Stimulated activated CD8-positive, alpha-beta memory T cell treated with anti-CD3 and anti-CD28 coated beads, Interleukin-4, amount 100 ng/mL, for 24 hours (primary cell): Measurements from ENCODE around the gene KRTCAP2.
"Not testable (repeated sequence)": the region's sequence is repeated elsewhere in the genome, so short reads cannot be mapped to it uniquely, and the experiment has no call there.

Experiments used
- DNase-seq: peaks from one replicate; pipeline ENCODE4 v3.0.0-alpha.2; 2020; ENCODE audit warnings: low read depth

The KRTCAP2 gene

GRCh38 chr1:155199792-155200191 lies 26.7 kb upstream of the KRTCAP2 start:
- DNase-seq: no peak

GRCh38 chr1:155198547-155198906 lies 25.4 kb upstream of the KRTCAP2 start:
- no peak for DNase-seq

DNA sequence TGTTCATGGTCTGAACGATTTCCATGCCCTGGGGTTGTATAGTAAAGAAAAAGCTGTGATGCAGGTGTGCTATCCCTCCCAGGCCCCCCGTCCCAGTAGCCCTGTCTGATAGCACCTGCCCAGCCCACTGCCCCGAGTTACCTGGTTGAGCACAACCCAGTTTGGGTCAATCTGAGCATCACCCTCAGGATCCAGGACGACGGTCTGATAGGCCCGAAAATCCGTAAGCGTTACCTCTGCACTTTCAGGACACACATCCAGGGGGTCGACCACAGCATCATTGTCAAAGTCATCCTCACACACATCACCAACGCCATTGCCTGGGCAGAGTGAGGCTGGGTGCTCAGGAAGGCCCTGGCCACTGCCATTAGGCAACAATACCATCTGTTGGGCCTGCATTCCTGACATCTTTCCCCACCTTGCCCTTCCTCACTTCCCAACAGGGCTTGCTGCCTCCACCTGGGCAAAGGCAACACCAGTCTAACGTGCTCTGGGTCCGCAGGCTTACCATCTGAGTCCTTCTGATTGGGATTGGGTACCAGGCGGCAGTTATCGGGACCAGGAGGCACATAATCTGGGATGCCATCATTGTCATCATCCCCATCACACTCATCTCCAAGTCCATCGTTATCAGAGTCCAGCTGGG lies 24.9 kb upstream of the KRTCAP2 start:
- no peak for DNase-seq

DNA sequence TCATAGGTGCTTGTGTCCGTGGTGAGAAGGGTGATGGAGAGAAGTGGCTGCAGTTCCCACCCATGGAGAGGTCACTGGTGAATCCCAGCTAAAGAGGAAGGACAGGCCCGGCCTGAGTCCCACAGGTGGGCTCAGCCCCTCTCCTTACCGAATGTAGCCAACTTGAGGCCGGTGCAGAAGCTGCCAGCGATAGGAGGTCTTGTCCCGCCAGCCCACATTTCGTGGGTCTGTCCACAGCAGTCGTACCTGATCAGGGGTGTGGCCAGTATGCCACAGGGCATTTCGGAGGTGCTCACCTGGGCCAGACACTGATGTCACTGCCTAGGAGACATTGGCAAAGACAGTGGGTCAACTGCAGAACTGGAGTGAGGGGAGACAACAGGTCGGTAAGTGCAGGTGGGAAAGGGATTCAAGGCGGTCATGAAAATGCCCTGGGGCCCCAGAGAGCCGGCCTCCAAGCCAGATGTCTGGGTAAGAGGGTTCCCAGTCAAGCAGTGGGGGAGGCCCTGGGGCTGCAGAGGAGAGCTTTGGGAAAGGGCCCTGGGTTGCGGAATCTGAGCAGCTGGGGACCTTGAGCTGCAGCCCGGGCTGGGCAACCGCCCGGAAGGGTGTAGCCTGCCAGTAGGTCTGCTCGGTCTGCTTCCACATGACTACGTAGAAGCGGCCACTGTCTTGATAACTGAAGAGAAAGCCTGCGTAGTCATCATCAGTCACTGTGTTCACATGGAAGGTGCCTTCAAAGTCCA lies 24.0 kb upstream of the KRTCAP2 start:
- DNase-seq: no peak

DNA sequence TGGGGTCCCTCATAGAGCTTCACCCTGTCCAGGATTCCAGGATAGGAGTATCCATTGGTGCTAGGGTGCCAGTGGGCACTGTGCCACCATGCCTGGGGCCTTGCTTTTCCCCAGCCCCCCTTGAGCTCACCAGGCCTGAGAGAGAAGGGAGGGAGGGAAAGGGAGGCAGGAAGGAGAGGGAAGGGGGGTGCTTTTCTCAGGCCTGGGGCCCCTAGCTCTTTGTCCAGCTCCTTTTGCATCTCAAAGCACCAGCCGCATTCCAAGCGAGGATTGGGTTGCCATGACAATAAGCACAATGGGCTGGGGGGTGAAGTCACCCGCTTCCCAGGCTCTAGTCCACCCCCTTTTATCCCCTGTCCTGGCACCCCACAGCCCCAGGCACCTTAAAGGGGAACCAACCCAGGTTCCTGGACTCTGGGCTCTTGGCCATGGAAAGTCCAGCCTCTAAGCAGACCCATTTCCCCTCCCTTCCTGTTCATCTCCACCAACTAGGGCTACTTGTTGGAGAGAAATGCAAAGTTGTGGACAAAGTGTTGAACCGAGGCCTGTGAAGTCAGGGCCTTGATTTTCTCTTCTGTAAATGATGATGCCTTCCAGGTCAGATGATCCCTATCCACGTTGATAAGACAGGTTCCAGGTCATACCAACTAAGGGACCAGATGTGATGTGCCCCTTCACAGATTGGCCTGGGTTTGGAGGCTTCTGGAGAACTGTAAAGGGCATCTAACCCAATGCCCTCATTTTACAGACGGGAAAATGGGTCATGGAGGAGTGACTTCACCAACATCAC lies 23.2 kb upstream of the KRTCAP2 start:
- DNase-seq: no peak

DNA sequence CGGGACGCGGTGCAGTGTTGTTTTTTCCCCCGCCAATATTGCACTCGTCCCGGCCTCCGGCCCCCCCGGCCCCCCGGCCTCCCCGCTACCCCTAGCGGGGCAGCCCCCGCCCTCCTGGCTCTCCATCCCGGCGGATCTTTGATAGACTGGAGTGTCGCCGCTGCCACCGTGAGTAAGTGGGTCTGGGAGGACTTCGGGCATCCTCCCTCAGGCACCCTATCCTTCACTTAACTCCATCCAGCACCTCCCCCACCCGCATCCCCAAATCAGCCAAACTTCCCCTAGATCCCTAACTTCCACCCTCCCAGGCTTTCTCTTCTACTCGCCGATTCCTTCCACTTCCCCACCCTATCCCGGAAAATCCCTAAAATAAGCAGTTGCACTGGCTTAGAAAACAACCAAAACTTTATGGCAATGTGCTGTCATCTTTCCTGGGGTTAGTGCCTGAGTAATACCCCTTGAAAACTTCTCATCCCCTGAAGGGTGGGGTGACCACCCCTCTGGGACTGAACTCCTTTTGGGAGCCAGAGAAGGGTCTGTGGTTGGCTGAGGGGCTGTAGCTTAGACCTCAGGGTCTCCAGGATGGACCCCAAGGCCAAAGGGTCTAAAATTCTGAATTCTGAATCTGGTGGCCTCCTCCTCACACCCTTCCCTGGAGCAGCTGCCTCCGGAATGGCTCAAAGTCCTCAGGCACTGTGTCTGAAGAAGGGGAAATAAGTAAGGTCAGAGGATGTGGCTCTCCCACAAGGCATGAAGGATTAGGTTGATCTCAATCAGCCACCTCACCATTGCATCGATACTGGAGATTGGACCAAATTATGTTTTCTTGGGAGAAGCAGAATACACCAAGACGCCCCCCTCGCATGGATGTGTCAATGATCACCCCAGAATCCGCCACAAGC lies 22.3 kb upstream of the KRTCAP2 start:
- no peak for DNase-seq

GRCh38 chr1:155193991-155194240 lies 20.8 kb upstream of the KRTCAP2 start:
- not testable (repeated sequence) for DNase-seq

DNA sequence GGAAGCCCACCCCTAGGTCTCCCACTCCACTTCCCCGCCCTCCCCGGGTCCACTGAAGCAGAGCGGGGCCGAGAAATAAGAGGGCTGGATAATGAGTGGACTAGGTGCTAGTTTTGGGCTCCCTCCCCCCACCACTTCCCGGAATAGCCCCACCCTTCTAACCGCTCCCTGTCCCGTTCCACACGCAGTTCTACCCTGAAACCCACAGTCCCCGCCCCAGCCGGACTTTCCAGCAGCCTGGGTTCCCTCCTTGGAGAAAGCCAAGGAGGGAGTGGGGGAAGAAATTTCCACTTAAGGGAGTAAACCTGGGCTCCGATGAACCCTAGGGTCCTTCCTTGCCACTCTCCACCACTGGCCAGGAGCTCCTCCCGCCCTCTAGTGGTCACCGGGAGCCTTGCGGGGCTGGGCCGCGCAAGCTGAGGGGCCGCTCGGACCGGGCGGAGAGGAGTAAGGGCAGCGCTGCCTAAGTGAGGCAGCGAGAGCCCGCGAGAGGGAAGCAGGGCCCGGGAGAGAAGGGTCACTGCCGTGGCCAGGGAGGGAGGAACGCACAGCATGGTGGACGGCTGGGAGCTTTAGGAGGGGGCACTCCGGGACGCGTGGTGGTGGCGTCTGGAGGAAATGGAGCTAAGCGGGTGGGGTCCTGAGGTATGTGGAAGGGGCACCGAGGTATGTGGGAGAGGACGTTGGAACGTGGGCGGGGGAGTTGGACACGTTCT lies 20.3 kb upstream of the KRTCAP2 start:
- DNase-seq: peak; percentile 68

- DNase-seq: no peak
These were observed 19.5 kb upstream of the KRTCAP2 start for GRCh38 chr1:155192346-155193274.

- DNase-seq: no peak
These were observed 18.8 kb upstream of the KRTCAP2 start for GRCh38 chr1:155191904-155192303.

- not testable (repeated sequence) for DNase-seq
These were observed 16.8 kb upstream of the KRTCAP2 start for GRCh38 chr1:155189926-155190325.

GRCh38 chr1:155188268-155188667 lies 15.2 kb upstream of the KRTCAP2 start:
- no peak for DNase-seq

DNA sequence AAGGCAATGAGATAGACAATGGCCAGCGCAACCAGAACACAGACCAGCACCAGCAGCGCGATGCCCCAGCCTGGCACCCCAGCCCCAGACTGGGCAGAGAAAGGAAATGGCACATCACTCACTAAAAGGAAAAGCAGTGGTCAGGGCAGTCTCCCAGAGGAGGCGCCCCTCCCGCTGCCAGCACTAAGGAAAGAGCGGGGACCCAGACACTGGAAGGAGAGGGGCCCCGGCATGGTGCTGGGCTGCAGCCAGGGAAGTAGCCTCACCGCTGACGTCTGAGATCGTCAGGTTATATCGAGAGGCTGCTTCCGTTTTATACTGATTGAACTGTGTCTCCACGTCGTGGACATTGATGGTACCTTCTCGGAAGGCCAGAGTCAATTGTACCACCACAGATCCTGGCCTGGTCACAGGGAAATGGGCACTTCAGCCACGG lies 14.4 kb upstream of the KRTCAP2 start:
- no peak for DNase-seq

GRCh38 chr1:155186794-155187455 lies 13.8 kb upstream of the KRTCAP2 start:
- no peak for DNase-seq

DNA sequence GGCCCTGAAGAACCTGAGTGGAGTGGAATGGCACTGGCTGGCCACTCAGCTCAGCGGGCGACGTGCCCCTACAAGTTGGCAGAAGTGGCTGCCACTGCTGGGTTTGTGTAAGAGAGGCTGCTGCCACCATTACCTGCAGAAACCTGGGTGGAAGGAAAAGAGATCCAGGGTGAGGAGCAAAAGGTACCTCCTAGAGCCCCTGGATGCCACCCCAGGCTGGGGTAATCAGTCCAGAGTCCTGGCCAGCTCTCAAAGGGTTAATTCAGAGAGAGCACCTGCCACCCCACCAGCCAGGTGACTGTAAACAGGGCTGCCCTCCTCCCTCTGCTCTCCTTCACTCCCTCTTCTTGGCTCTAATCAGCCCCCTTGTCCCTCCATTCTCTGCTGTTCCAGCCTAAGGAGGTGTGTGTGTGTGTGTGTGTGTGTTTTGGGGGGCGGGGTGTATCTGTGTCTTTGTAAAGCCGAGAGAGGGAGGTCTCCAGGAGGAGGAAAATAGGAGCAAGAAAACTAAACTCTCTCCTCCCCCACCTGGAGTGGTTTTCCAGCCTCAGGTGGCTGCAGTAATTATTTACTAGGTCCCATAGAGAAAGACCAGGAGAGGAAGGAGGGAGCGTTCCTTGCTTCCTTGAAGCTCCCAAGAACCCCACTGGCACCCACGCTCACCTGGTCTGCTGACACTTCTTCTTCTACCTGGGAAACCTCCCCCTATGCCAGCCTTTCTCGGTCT lies 13.1 kb upstream of the KRTCAP2 start:
- no peak for DNase-seq

- DNase-seq: no peak
These were observed 12.6 kb upstream of the KRTCAP2 start for GRCh38 chr1:155185783-155186066.

GRCh38 chr1:155184835-155185782 lies 12.0 kb upstream of the KRTCAP2 start:
- no peak for DNase-seq

GRCh38 chr1:155184351-155184811 lies 11.3 kb upstream of the KRTCAP2 start:
- no peak for DNase-seq
